Measurements from ENCODE around the gene ELL.
"Not testable (repeated sequence)": the region's sequence is repeated elsewhere in the genome, so short reads cannot be mapped to it uniquely, and the experiment has no call there.

ELL gene

GRCh38 chr19:18529782-18530181 lies 7.9 kb upstream of the ELL start:
- no peak for DNase-seq

- no peak for DNase-seq
Observed at GRCh38 chr19:18526316-18526715, 4.4 kb upstream of the ELL start.

- no peak for DNase-seq
Observed at GRCh38 chr19:18523841-18524240, 2.0 kb upstream of the ELL start.

GRCh38 chr19:18522862-18523440 lies 1.1 kb upstream of the ELL start:
- DNase-seq: not testable (repeated sequence)

- DNase-seq: peak; percentile 100
Observed at GRCh38 chr19:18522124-18522861, 423 bp upstream of the ELL start.

- no peak for DNase-seq
Observed at GRCh38 chr19:18520848-18521691, 800 bp downstream of the ELL start.

GRCh38 chr19:18519962-18520847 lies 1.7 kb downstream of the ELL start:
- DNase-seq: no peak

GRCh38 chr19:18518639-18519038 lies 3.2 kb downstream of the ELL start:
- DNase-seq: no peak

- no peak for DNase-seq
Observed at GRCh38 chr19:18517606-18518005, 4.3 kb downstream of the ELL start.

GRCh38 chr19:18515959-18516358 lies 5.9 kb downstream of the ELL start:
- DNase-seq: no peak

- no peak for DNase-seq
Observed at GRCh38 chr19:18514800-18515682, 6.8 kb downstream of the ELL start.

- no peak for DNase-seq
Observed at GRCh38 chr19:18513868-18514267, 8.0 kb downstream of the ELL start.

GRCh38 chr19:18510216-18510615 lies 11.7 kb downstream of the ELL start:
- DNase-seq: no peak

GRCh38 chr19:18508585-18508984 lies 13.3 kb downstream of the ELL start:
- no peak for DNase-seq

GRCh38 chr19:18507727-18508440 lies 14.0 kb downstream of the ELL start:
- DNase-seq: no peak

- no peak for DNase-seq
Observed at GRCh38 chr19:18507021-18507726, 14.7 kb downstream of the ELL start.

GRCh38 chr19:18506101-18506930 lies 15.6 kb downstream of the ELL start:
- DNase-seq: no peak

GRCh38 chr19:18504886-18505610 lies 16.8 kb downstream of the ELL start:
- no peak for DNase-seq

Measured in NCI-H2081 treated with DMSO at 0.1 percent for 48 hours (cell line).